GM12878 (cell line): ENCODE measurements around the gene SNRNP27. TPM values are rescaled to one million over a fixed set of nuclear protein-coding genes. Genes with fewer than 3 reads are reported as not detected.

Source experiments
- ATAC-seq: fragments of 200-7000 bp; cut with Tn5 transposase; 3 replicates; pipeline ENCODE4 v1.9.1; 2020; ENCODE audit warnings: mild to moderate bottlenecking, moderate library complexity
- BruUV-seq: library from RNA; stranded (reverse); fragments of 400-500 nt; replicated peaks from 2 replicates; lab custom pipeline; 2021; lab: Mats Ljungman, UMichigan
- CTCF ChIA-PET: fragments of 300-600 bp; sonication (Branson Sonifier 250); formaldehyde crosslinking; extraction: SDS; loops from one replicate; lab custom pipeline; 2021; ENCODE audit warnings: inconsistent platforms; lab: Yijun Ruan, JAX
- POLR2A ChIA-PET: fragments of 350-600 bp; formaldehyde crosslinking; extraction: SDS; loops from one replicate; lab custom pipeline; 2021; ENCODE audit warnings: inconsistent platforms; lab: Charles Lee
- RAD21 ChIA-PET: fragments of 300-600 bp; sonication (Branson Sonifier 250); formaldehyde crosslinking; loops from one replicate; lab custom pipeline; 2023; ENCODE audit warnings: antibody characterized with exemption; ENCODE audit not compliant: unreplicated experiment; lab: Charles Lee
- SMC1A ChIA-PET: fragments of 300-600 bp; sonication (Branson Sonifier 250); formaldehyde crosslinking; loops from one replicate; lab custom pipeline; 2023; ENCODE audit not compliant: unreplicated experiment, uncharacterized antibody; lab: Charles Lee
- DNase-seq: peaks from one replicate; pipeline ENCODE4 v3.0.0-alpha.2; 2011; ENCODE audit warnings: low read depth, low spot score
- FAIRE-seq: peaks from 3 replicates; lab custom pipeline; 2011; peaks lifted over from hg19 to GRCh38; lab: Jason Lieb, UNC
- H2AFZ ChIP-seq: 2 replicates; pipeline ENCODE4 v1.6.0; 2011; ENCODE audit warnings: low read depth, low read length, control low read depth; ENCODE audit not compliant: control insufficient read depth
- H3K27ac ChIP-seq: 2 replicates; pipeline ENCODE4 v1.5.1; 2011; ENCODE audit warnings: control low read depth; ENCODE audit not compliant: control insufficient read depth, insufficient read depth
- H3K27me3 ChIP-seq, 2 experiments: replicated peaks in 1 of 2; 2 replicates each; pipeline versions ENCODE4 v1.6.0 to v1.6.1; 2011; ENCODE audit warnings: low read length in 1 of 2; ENCODE audit not compliant: control insufficient read depth in 2 of 2, insufficient read depth in 2 of 2
- H3K36me3 ChIP-seq, 2 experiments: 2 replicates each; pipeline ENCODE4 v1.5.1; 2011; ENCODE audit warnings: low read length in 1 of 2; ENCODE audit not compliant: control insufficient read depth in 2 of 2, insufficient read depth in 2 of 2
- H3K4me1 ChIP-seq: 2 replicates; pipeline ENCODE4 v1.6.1; 2011; ENCODE audit warnings: mild to moderate bottlenecking, low read length, moderate library complexity, mixed read lengths; ENCODE audit not compliant: control insufficient read depth, insufficient read depth
- H3K4me2 ChIP-seq: 2 replicates; pipeline ENCODE4 v1.6.0; 2011; ENCODE audit warnings: control low read depth; ENCODE audit not compliant: control insufficient read depth, insufficient read depth
- H3K4me3 ChIP-seq: fragments of 200-600 bp; sonication (generic); 2 replicates; pipeline ENCODE4 v1.5.1; 2016
- H3K79me2 ChIP-seq: 2 replicates; pipeline ENCODE4 v1.6.0; 2011; ENCODE audit warnings: low read length; ENCODE audit not compliant: control insufficient read depth, insufficient read depth
- H3K9ac ChIP-seq: 2 replicates; pipeline ENCODE4 v1.8.0; 2011; ENCODE audit warnings: low read length, control low read depth, mixed read lengths; ENCODE audit not compliant: control insufficient read depth, insufficient read depth
- H3K9me3 ChIP-seq: replicated peaks from 3 replicates; pipeline ENCODE4 v1.5.1; 2011; ENCODE audit warnings: mild to moderate bottlenecking, low read length; ENCODE audit not compliant: control insufficient read depth, insufficient read depth
- H4K20me1 ChIP-seq: 2 replicates; pipeline ENCODE4 v1.6.0; 2011; ENCODE audit not compliant: control insufficient read depth, insufficient read depth
- ATF2 ChIP-seq: IDR thresholded peaks from 2 replicates; pipeline ENCODE4 v1.6.1; 2012; ENCODE audit warnings: low read length, inconsistent platforms
- BMI1 ChIP-seq: fragments of 450-650 bp; IDR thresholded peaks from 2 replicates; pipeline ENCODE4 v1.6.1; 2016; ENCODE audit warnings: mild to moderate bottlenecking, moderate library complexity, borderline replicate concordance
- FOS ChIP-seq: IDR thresholded peaks from 3 replicates; pipeline ENCODE4 v1.6.1; 2011; ENCODE audit warnings: borderline replicate concordance; ENCODE audit not compliant: insufficient read length; ENCODE audit errors: extremely low read depth
- FOXK2 ChIP-seq: fragments of 450-650 bp; IDR thresholded peaks from 2 replicates; pipeline ENCODE4 v1.6.1; 2017; ENCODE audit warnings: mild to moderate bottlenecking, moderate library complexity
- IKZF2 ChIP-seq, 2 experiments: fragments of 450-650 bp; IDR thresholded peaks; 2 replicates each; pipeline ENCODE4 v1.6.1; 2017; ENCODE audit warnings: mild to moderate bottlenecking in 2 of 2, moderate library complexity in 2 of 2
- LARP7 ChIP-seq: fragments of 450-650 bp; IDR thresholded peaks from 2 replicates; pipeline ENCODE4 v1.6.1; 2017; ENCODE audit warnings: mild to moderate bottlenecking
- MEF2A ChIP-seq: IDR thresholded peaks from 2 replicates; pipeline ENCODE4 v1.6.1; 2011; ENCODE audit warnings: low read depth, mild to moderate bottlenecking, low read length, moderate library complexity; ENCODE audit not compliant: insufficient read depth
- MTA2 ChIP-seq: fragments of 450-650 bp; IDR thresholded peaks from 2 replicates; pipeline ENCODE4 v1.6.1; 2016; ENCODE audit warnings: low read depth, mild to moderate bottlenecking, moderate library complexity
- NBN ChIP-seq: fragments of 450-650 bp; IDR thresholded peaks from 2 replicates; pipeline ENCODE4 v1.6.1; 2016
- PRDM15 ChIP-seq: fragments of 450-650 bp; formaldehyde crosslinking; IDR thresholded peaks from 2 replicates; pipeline ENCODE4 v1.4.0; 2020; ENCODE audit warnings: mild to moderate bottlenecking, moderate library complexity
- RBBP5 ChIP-seq: fragments of 200-600 bp; sonication (generic); conservative IDR thresholded peaks from 2 replicates; pipeline ENCODE4 v1.6.1; 2016
- RFX5 ChIP-seq: IDR thresholded peaks from 2 replicates; pipeline ENCODE4 v1.6.1; 2011; ENCODE audit warnings: low read depth, low read length, improper control_type of control experiment
- SREBF1 ChIP-seq: IDR thresholded peaks from 2 replicates; pipeline ENCODE4 v1.6.1; 2012; ENCODE audit warnings: mild to moderate bottlenecking, low read length
- SREBF2 ChIP-seq: IDR thresholded peaks from 2 replicates; pipeline ENCODE4 v1.6.1; 2012; ENCODE audit warnings: mild to moderate bottlenecking, low read length
- TAF1 ChIP-seq: IDR thresholded peaks from 2 replicates; pipeline ENCODE4 v1.6.1; 2011; ENCODE audit warnings: mild to moderate bottlenecking, low read depth, low read length, borderline replicate concordance
- TARDBP ChIP-seq: IDR thresholded peaks from 2 replicates; pipeline ENCODE4 v1.6.1; 2016; ENCODE audit warnings: borderline replicate concordance
- USF1 ChIP-seq: IDR thresholded peaks from 2 replicates; pipeline ENCODE4 v1.6.1; 2011; ENCODE audit warnings: borderline replicate concordance, low read depth, mild to moderate bottlenecking, moderate library complexity, mixed read lengths, low read length; ENCODE audit not compliant: insufficient read depth; ENCODE audit errors: extremely low read length
- WRNIP1 ChIP-seq: IDR thresholded peaks from 2 replicates; pipeline ENCODE4 v1.6.1; 2011; ENCODE audit warnings: low read depth, low read length, improper control_type of control experiment, borderline replicate concordance
- WGBS: methylation state at CpG from one replicate; pipeline ENCODE4 v1.1.6; 2016; ENCODE audit warnings: low lambda C conversion rate; ENCODE audit not compliant: insufficient replicate concordance, insufficient coverage; ENCODE audit errors: missing lambda C conversion rate; 5-methylcytosine and 5-hydroxymethylcytosine counted together
- in situ Hi-C: fragments of 300-500 bp; cut with MboI; formaldehyde crosslinking; loops from 9 replicates; pipeline ENCODE4 v1.14.3; 2018; ENCODE audit warnings: mixed read lengths
- intact Hi-C: fragments of 100-400 bp; cut with micrococcal nuclease; formaldehyde crosslinking; loops from one replicate; pipeline ENCODE4 v1.14.2; 2022; ENCODE audit not compliant: unreplicated experiment
- polyA plus RNA-seq, 11 experiments: library from polyadenylated mRNA; depleted of rRNA in 4 of 11; unstranded in 6 of 11; stranded (reverse) in 5 of 11; fragments of >200 nt; fragmentation: Nextera tagmentation in 4 of 11; fragmentation: Illumina TruSeq in 1 of 11; extraction: Ambion mirVana in 4 of 11; extraction: Trizol in 1 of 11; gene quantifications; 1 replicate in 1 of 11; 2 replicates in 10 of 11; pipeline versions ENCODE4 v1.2.1 to v1.2.3, GENCODE V29; 2011 to 2016; ENCODE audit warnings: inconsistent platforms in 2 of 11, missing spikeins in 2 of 11, low read depth in 1 of 11
- total RNA-seq, 4 experiments: library from RNA; depleted of rRNA in 3 of 4; stranded (reverse); fragments of >200 nt in 3 of 4; fragmentation: Illumina TruSeq in 1 of 4; extraction: Trizol in 1 of 4; gene quantifications; 2 replicates each; pipeline versions ENCODE4 v1.2.1 to v1.2.3, GENCODE V29; 2013 to 2021

The SNRNP27 gene
- total and polyA plus RNA-seq, 10 of the 15 experiments (the other 5 are each of a cell fraction or from before 2014, with no cell fraction given), result 30.6 to 89.5 (median 49.2) TPM

GRCh38 chr2:69914164-69914949 is 20.6 kb downstream of the SNRNP27 start:
- CTCF ChIA-PET, result interaction anchor here (0.6 to 6.5 kb wide), 36 partner anchors 12 to 733 kb away, joined by 3 to 111 read pairs (median 6); partner anchors contain the start of genes C2orf42, FAM136A, SNRNP27 and SNRPG
- BruUV-seq, result TSS peak; percentile 98
- WGBS, result under 1% methylated on average over 56 of the region's 56 CpGs
- TF ChIP-seq BMI1 (no peak), LARP7 (peak; percentile 96), MTA2 (no peak), RBBP5 (no peak), TAF1 (no peak; the same call in 1 of the 2 replicates), NBN (no peak), FOXK2 (peak; percentile 72), IKZF2 (IDR thresholded peaks at IDR 0.05) (peak; percentile 62 to 66; a peak in 3 of 4 replicates), TARDBP (no peak), PRDM15 (CRISPR knock-in tag) (no peak), FOS (peak; percentile 51), WRNIP1 (no peak), RFX5 (peak; percentile 99), SREBF1 (no peak), SREBF2 (no peak), ATF2 (peak; percentile 37; the same call in 1 of the 2 replicates), MEF2A (0 out of 2 replicates have a peak, but pooled peaks have one; percentile 13), USF1 (peak; percentile 7)

More at GRCh38 chr2:69914164-69914949, 20.6 kb downstream of the SNRNP27 start:
- intact Hi-C loops (loop anchor here (1.0 to 10.0 kb wide), 7 partner anchors 155 to 700 kb away; partner anchors contain the start of genes C2orf42 and PCBP1), in situ Hi-C loops (no loop called here)
- Histone ChIP-seq H3K4me2 (peak overlapping the region; percentile 88), H3K27me3 (no peaks in the 10 kb centered on the region), H3K79me2 (peaks cover 8% of the 10 kb centered on the region), H3K4me3 (peak overlapping the region; percentile 68), H3K4me1 (peaks cover 8% of the 10 kb centered on the region; the same call in 1 of the 2 replicates), H4K20me1 (no peaks in the 10 kb centered on the region), H3K9ac (peak overlapping the region; percentile 85), H2AFZ (peak overlapping the region; percentile 68), H3K36me3 (peaks cover 0 to 2% of the 10 kb centered on the region in 2 experiments; a peak in 1 of 4 replicates), H3K27ac (peak overlapping the region; percentile 86), H3K9me3 (no peaks in the 10 kb centered on the region)
- DNase-seq, result peak; percentile 100
- RAD21 ChIA-PET, result interaction anchor here (0.6 to 8.6 kb wide), 44 partner anchors 10 to 389 kb away, joined by 3 to 154 read pairs (median 8); partner anchors contain the start of genes C2orf42, FAM136A, PCYOX1 and SNRNP27
- ATAC-seq, result peak; percentile 93
- FAIRE-seq, result peak; percentile 99
- SMC1A ChIA-PET, result interaction anchor here (0.6 to 8.9 kb wide), 39 partner anchors 9 to 528 kb away, joined by 3 to 126 read pairs (median 6); partner anchors contain the start of genes C2orf42, FAM136A, PCBP1 and SNRNP27
- POLR2A ChIA-PET, result interaction anchor here (0.5 to 6.2 kb wide), 39 partner anchors 9 to 528 kb away, joined by 3 to 75 read pairs (median 4); partner anchors contain the start of genes C2orf42, SNRNP27, SNRPG and TIA1
